IMR-90 (cell line): ENCODE measurements around the gene RPL23. TPM values are rescaled to one million over a fixed set of nuclear protein-coding genes. Genes with fewer than 3 reads are reported as not detected.

ENCODE experiments used
- ATAC-seq: fragments of 200-7000 bp; cut with Tn5 transposase; 2 replicates; pipeline ENCODE4 v1.9.1; 2020; ENCODE audit warnings: low read depth, mild to moderate bottlenecking, moderate library complexity
- BruUV-seq: library from RNA; stranded (reverse); fragments of 400-500 nt; replicated peaks from 2 replicates; lab custom pipeline; 2021; lab: Mats Ljungman, UMichigan
- CTCF ChIA-PET: fragments of 300-600 bp; formaldehyde crosslinking; extraction: SDS; loops from one replicate; lab custom pipeline; 2021; ENCODE audit warnings: antibody characterized with exemption; lab: Yijun Ruan, JAX
- POLR2A ChIA-PET: fragments of 300-600 bp; sonication (Branson Sonifier 250); formaldehyde crosslinking; loops from one replicate; lab custom pipeline; 2022; ENCODE audit warnings: antibody characterized with exemption; ENCODE audit not compliant: unreplicated experiment; lab: Charles Lee
- DNase-seq: peaks from one replicate; pipeline ENCODE4 v3.0.0; 2013
- H2AFZ ChIP-seq: replicated peaks from 2 replicates; pipeline ENCODE3; 2013; ENCODE audit warnings: low read length, mild to moderate bottlenecking; ENCODE audit not compliant: poor library complexity
- H2AK5ac ChIP-seq: 2 replicates; pipeline ENCODE4 v1.6.1; 2013; ENCODE audit warnings: low read depth, low read length, inconsistent platforms
- H2AK9ac ChIP-seq: replicated peaks from 2 replicates; pipeline ENCODE3; 2013; ENCODE audit warnings: mild to moderate bottlenecking, low read depth, low read length, moderate library complexity; ENCODE audit not compliant: poor library complexity
- H2BK120ac ChIP-seq: 2 replicates; pipeline ENCODE4 v1.6.1; 2013; ENCODE audit warnings: low read depth, low read length, inconsistent platforms
- H2BK15ac ChIP-seq: 3 replicates; pipeline ENCODE4 v1.6.1; 2013; ENCODE audit warnings: low read depth, low read length, inconsistent platforms
- H2BK20ac ChIP-seq: 2 replicates; pipeline ENCODE4 v1.6.1; 2013; ENCODE audit warnings: low read depth, mild to moderate bottlenecking, inconsistent platforms, low read length, moderate library complexity
- H2BK5ac ChIP-seq: 2 replicates; pipeline ENCODE4 v1.6.1; 2013; ENCODE audit warnings: mild to moderate bottlenecking, low read depth, low read length, inconsistent platforms; ENCODE audit not compliant: poor library complexity, severe bottlenecking
- H3K14ac ChIP-seq: replicated peaks from 2 replicates; pipeline ENCODE4 v1.6.1; 2013; ENCODE audit warnings: low read depth, low read length, inconsistent platforms
- H3K18ac ChIP-seq: 2 replicates; pipeline ENCODE4 v1.6.1; 2013; ENCODE audit warnings: low read depth, low read length, control low read depth
- H3K23ac ChIP-seq: 2 replicates; pipeline ENCODE4 v1.6.1; 2013; ENCODE audit warnings: low read depth, low read length, inconsistent platforms
- H3K27ac ChIP-seq: 2 replicates; pipeline ENCODE4 v1.5.1; 2013; ENCODE audit warnings: mild to moderate bottlenecking, control low read depth, low read length; ENCODE audit not compliant: insufficient read depth
- H3K27me3 ChIP-seq: 2 replicates; pipeline ENCODE4 v1.6.1; 2013; ENCODE audit warnings: low read length; ENCODE audit not compliant: control insufficient read depth, insufficient read depth
- H3K36me3 ChIP-seq: 2 replicates; pipeline ENCODE4 v1.6.1; 2013; ENCODE audit warnings: low read length, mixed read lengths; ENCODE audit not compliant: control insufficient read depth, insufficient read depth
- H3K4ac ChIP-seq: 2 replicates; pipeline ENCODE4 v1.6.1; 2013; ENCODE audit warnings: low read depth, low read length, inconsistent platforms
- H3K4me1 ChIP-seq: 2 replicates; pipeline ENCODE4 v1.6.1; 2013; ENCODE audit warnings: low read length, mixed read lengths; ENCODE audit not compliant: control insufficient read depth, insufficient read depth
- H3K4me2 ChIP-seq: 2 replicates; pipeline ENCODE4 v1.6.1; 2013; ENCODE audit warnings: low read depth, mild to moderate bottlenecking, control low read depth, low read length, moderate library complexity
- H3K4me3 ChIP-seq: 2 replicates; pipeline ENCODE4 v1.5.1; 2013; ENCODE audit warnings: low read depth, mild to moderate bottlenecking, control low read depth, low read length, moderate library complexity; ENCODE audit not compliant: insufficient read depth
- H3K56ac ChIP-seq: 2 replicates; pipeline ENCODE4 v1.6.1; 2013; ENCODE audit warnings: low read length, inconsistent platforms; ENCODE audit not compliant: insufficient read depth; ENCODE audit errors: extremely low read depth
- H3K79me1 ChIP-seq, 2 experiments: 2 replicates each; pipeline ENCODE4 v1.6.1; 2013; ENCODE audit warnings: low read length in 2 of 2, inconsistent platforms in 1 of 2, low read depth in 1 of 2
- H3K9ac ChIP-seq: 2 replicates; pipeline ENCODE4 v1.6.1; 2013; ENCODE audit warnings: low read depth, low read length, control low read depth
- H3K9me1 ChIP-seq: 2 replicates; pipeline ENCODE4 v1.6.1; 2013; ENCODE audit warnings: low read length, inconsistent platforms; ENCODE audit not compliant: insufficient read depth
- H3K9me3 ChIP-seq: 2 replicates; pipeline ENCODE4 v1.6.1; 2013; ENCODE audit warnings: low read length; ENCODE audit not compliant: control insufficient read depth, insufficient read depth
- H4K20me1 ChIP-seq: 2 replicates; pipeline ENCODE4 v1.6.1; 2013; ENCODE audit warnings: low read length, inconsistent platforms; ENCODE audit not compliant: insufficient read depth
- H4K5ac ChIP-seq: 2 replicates; pipeline ENCODE4 v1.6.1; 2013; ENCODE audit warnings: mild to moderate bottlenecking, low read depth, low read length, control low read depth
- H4K8ac ChIP-seq, 2 experiments: 2 replicates each; pipeline ENCODE4 v1.6.1; 2013; ENCODE audit warnings: low read depth in 2 of 2, low read length in 2 of 2, control low read depth in 1 of 2, inconsistent platforms in 1 of 2
- H4K91ac ChIP-seq: 2 replicates; pipeline ENCODE4 v1.6.1; 2013; ENCODE audit warnings: low read depth, low read length, inconsistent platforms; ENCODE audit not compliant: insufficient read depth
- CEBPB ChIP-seq: IDR thresholded peaks from 2 replicates; pipeline ENCODE4 v1.6.1; 2012; ENCODE audit warnings: low read depth, low read length, improper control_type of control experiment
- CHD1 ChIP-seq: IDR thresholded peaks from 2 replicates; pipeline ENCODE4 v1.6.1; 2012; ENCODE audit warnings: low read depth, low read length, improper control_type of control experiment
- FOS ChIP-seq: fragments of 150-350 bp; IDR thresholded peaks from 2 replicates; pipeline ENCODE4 v1.6.1; 2016; ENCODE audit warnings: low read depth, low read length
- MAFK ChIP-seq: IDR thresholded peaks from 2 replicates; pipeline ENCODE4 v1.6.1; 2012; ENCODE audit warnings: low read depth, low read length, improper control_type of control experiment
- MAZ ChIP-seq: IDR thresholded peaks from 2 replicates; pipeline ENCODE4 v1.6.1; 2012; ENCODE audit warnings: low read depth, mild to moderate bottlenecking, low read length, improper control_type of control experiment, moderate library complexity, borderline replicate concordance
- MXI1 ChIP-seq: IDR thresholded peaks from 2 replicates; pipeline ENCODE4 v1.6.1; 2012; ENCODE audit warnings: low read depth, mild to moderate bottlenecking, low read length, moderate library complexity, borderline replicate concordance
- NFE2L2 ChIP-seq: fragments of 150-350 bp; IDR thresholded peaks from 2 replicates; pipeline ENCODE4 v1.6.1; 2016; ENCODE audit warnings: low read depth, mild to moderate bottlenecking, low read length
- POLR2A ChIP-seq: IDR thresholded peaks from 2 replicates; pipeline ENCODE4 v1.6.1; 2012; ENCODE audit warnings: mild to moderate bottlenecking, low read depth, low read length
- RAD21 ChIP-seq: IDR thresholded peaks from 2 replicates; pipeline ENCODE4 v1.6.1; 2012; ENCODE audit warnings: low read length, improper control_type of control experiment
- RCOR1 ChIP-seq: IDR thresholded peaks from 2 replicates; pipeline ENCODE4 v1.6.1; 2012; ENCODE audit warnings: mild to moderate bottlenecking, low read length, improper control_type of control experiment; ENCODE audit not compliant: insufficient replicate concordance
- RFX5 ChIP-seq: IDR thresholded peaks from 2 replicates; pipeline ENCODE4 v1.8.0; 2012; ENCODE audit warnings: low read depth, mild to moderate bottlenecking, low read length, moderate library complexity
- SMC3 ChIP-seq: fragments of 150-350 bp; IDR thresholded peaks from 2 replicates; pipeline ENCODE4 v1.6.1; 2016; ENCODE audit warnings: low read depth, mild to moderate bottlenecking, antibody characterized with exemption, low read length, moderate library complexity
- WGBS, 2 experiments: methylation state at CpG; one replicate each; pipeline versions ENCODE4 v1.1.5 to v1.1.7; 2013; ENCODE audit warnings: missing lambda C conversion rate in 2 of 2; ENCODE audit not compliant: insufficient read length in 1 of 2; ENCODE audit errors: extremely low coverage in 2 of 2; 5-methylcytosine and 5-hydroxymethylcytosine counted together
- dilution Hi-C: fragments of 300-500 bp; cut with HindIII; formaldehyde crosslinking; loops from one replicate; pipeline ENCODE4 v1.14.3; 2018; ENCODE audit warnings: low sequenced_read_pairs; ENCODE audit not compliant: unreplicated experiment
- in situ Hi-C: fragments of 300-500 bp; cut with MboI; formaldehyde crosslinking; loops from 3 replicates; pipeline ENCODE4 v1.14.3; 2019; ENCODE audit warnings: low sequenced_read_pairs, inconsistent platforms, mixed read lengths
- intact Hi-C: fragments of 100-400 bp; cut with micrococcal nuclease; formaldehyde crosslinking; loops from 2 replicates; pipeline ENCODE4 v1.10.0; 2022
- polyA plus RNA-seq, 3 experiments: library from polyadenylated mRNA; depleted of rRNA; stranded (reverse); fragments of >200 nt; gene quantifications; 2 replicates each; pipeline ENCODE4 v1.2.3, GENCODE V29; 2012; ENCODE audit warnings: low replicate concordance in 1 of 3
- total RNA-seq: library from RNA; depleted of rRNA; stranded (reverse); fragments of >200 nt; gene quantifications from 2 replicates; pipeline ENCODE4 v1.2.3, GENCODE V29; 2012
- TF ChIP-seq, protein P1 (sequence below): conservative IDR thresholded peaks from 2 replicates; pipeline ENCODE4 v1.5.1; 2012; ENCODE audit warnings: mild to moderate bottlenecking, low read depth, low read length, improper control_type of control experiment
- TF ChIP-seq, protein P2 (sequence below): fragments of 150-350 bp; IDR thresholded peaks from 2 replicates; pipeline ENCODE4 v1.6.1; 2016; ENCODE audit warnings: low read depth, mild to moderate bottlenecking, low read length, moderate library complexity, borderline replicate concordance
- TF ChIP-seq, protein P3 (sequence below): fragments of 150-350 bp; IDR thresholded peaks from 2 replicates; pipeline ENCODE4 v1.6.1; 2017; ENCODE audit warnings: mild to moderate bottlenecking, antibody characterized with exemption, low read length, low read depth

The RPL23 gene
- total and polyA plus RNA-seq, 2 of the 4 experiments (the other 2 are of a cell fraction), result 1,170 to 2,308 TPM

DNA sequence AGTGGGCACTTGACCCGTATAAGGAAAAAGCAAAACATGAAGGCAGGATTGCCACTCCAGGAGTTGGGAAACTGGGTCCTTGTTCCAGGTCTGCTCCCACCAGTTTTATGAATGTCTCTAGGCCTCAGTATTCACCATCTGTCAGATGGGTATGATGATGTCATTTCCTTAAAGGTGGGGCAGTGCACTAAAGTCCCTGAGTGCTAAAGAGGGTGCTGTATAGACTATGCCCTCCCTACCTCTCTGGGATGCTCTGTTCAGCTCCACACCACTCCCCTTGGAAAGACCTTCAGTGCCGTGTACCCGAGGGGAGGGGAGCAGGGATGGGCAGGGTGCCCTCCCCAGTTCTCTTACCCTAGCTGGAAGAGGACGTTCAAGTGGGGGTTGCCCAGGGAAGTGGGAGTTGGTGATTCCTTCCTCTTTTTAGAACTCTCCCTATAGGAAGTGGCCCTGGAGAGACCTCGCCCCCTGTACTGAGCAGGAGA lies 18.5 kb upstream of the RPL23 start:
- Histone ChIP-seq H3K27ac (peak overlapping the region; percentile 88), H4K5ac (no peak overlapping the region), H3K18ac (peak overlapping the region; percentile 6; the same call in 1 of the 2 replicates), H2AK5ac (peak overlapping the region; percentile 87), H4K20me1 (peaks cover 65% of the 10 kb centered on the region), H3K23ac (peak overlapping the region; percentile 77), H3K56ac (peak overlapping the region; percentile 25; the same call in 1 of the 2 replicates), H3K27me3 (no peaks in the 10 kb centered on the region), H3K9me1 (peaks cover 36% of the 10 kb centered on the region), H2BK5ac (peak overlapping the region; percentile 87), H3K14ac (peak overlapping the region; percentile 59), H4K91ac (peak overlapping the region; percentile 59; the same call in 1 of the 2 replicates), H3K36me3 (peaks cover 28% of the 10 kb centered on the region), H2AK9ac (peak overlapping the region; percentile 99), H3K4ac (peak overlapping the region; percentile 96; the same call in 1 of the 2 replicates), H3K79me1 (peaks cover 0 to 54% of the 10 kb centered on the region in 2 experiments; a peak in 2 of 4 replicates), H2AFZ (no peak overlapping the region), H4K8ac (peak overlapping the region in 1 of 2 experiments; percentile 9; a peak in 1 of 4 replicates), H3K9me3 (no peaks in the 10 kb centered on the region), H2BK120ac (no peak overlapping the region), H2BK15ac (no peak overlapping the region), H2BK20ac (no peak overlapping the region), H3K4me3 (peak overlapping the region; percentile 90), H3K4me1 (peaks cover 44% of the 10 kb centered on the region), H3K4me2 (peak overlapping the region; percentile 92), H3K9ac (peak overlapping the region; percentile 93)
- in situ Hi-C loops, result no loop called here
- dilution Hi-C loops, result no loop called here
- no peak for DNase-seq
- intact Hi-C loops, result loop anchor here (5.0 kb wide), 1 partner anchor 120 kb away; the partner anchor contains the start of gene PSMB3
- BruUV-seq, result no TSS peak
- no CpG with 5 or more reads among the region's 5 CpGs for WGBS, 2 experiments
- ATAC-seq, result no peak
- POLR2A ChIA-PET, result interaction anchor here (0.5 kb wide), 1 partner anchor 108 kb away, joined by 7 read pairs; no protein-coding TSS in a partner anchor
- CTCF ChIA-PET, result interaction anchor here (1.2 kb wide), 1 partner anchor 111 kb away, joined by 3 read pairs; no protein-coding TSS in a partner anchor
- TF ChIP-seq POLR2A (no peak), SMC3 (no peak), NFE2L2 (no peak), MXI1 (no peak), MAFK (no peak), CHD1 (no peak), RCOR1 (no peak), FOS (no peak), CEBPB (no peak), RFX5 (no peak), MAZ (no peak), RAD21 (no peak)
- TF ChIP-seq, protein P1, sequence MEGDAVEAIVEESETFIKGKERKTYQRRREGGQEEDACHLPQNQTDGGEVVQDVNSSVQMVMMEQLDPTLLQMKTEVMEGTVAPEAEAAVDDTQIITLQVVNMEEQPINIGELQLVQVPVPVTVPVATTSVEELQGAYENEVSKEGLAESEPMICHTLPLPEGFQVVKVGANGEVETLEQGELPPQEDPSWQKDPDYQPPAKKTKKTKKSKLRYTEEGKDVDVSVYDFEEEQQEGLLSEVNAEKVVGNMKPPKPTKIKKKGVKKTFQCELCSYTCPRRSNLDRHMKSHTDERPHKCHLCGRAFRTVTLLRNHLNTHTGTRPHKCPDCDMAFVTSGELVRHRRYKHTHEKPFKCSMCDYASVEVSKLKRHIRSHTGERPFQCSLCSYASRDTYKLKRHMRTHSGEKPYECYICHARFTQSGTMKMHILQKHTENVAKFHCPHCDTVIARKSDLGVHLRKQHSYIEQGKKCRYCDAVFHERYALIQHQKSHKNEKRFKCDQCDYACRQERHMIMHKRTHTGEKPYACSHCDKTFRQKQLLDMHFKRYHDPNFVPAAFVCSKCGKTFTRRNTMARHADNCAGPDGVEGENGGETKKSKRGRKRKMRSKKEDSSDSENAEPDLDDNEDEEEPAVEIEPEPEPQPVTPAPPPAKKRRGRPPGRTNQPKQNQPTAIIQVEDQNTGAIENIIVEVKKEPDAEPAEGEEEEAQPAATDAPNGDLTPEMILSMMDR, result no peak
- TF ChIP-seq, protein P2, sequence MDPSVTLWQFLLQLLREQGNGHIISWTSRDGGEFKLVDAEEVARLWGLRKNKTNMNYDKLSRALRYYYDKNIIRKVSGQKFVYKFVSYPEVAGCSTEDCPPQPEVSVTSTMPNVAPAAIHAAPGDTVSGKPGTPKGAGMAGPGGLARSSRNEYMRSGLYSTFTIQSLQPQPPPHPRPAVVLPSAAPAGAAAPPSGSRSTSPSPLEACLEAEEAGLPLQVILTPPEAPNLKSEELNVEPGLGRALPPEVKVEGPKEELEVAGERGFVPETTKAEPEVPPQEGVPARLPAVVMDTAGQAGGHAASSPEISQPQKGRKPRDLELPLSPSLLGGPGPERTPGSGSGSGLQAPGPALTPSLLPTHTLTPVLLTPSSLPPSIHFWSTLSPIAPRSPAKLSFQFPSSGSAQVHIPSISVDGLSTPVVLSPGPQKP, result no peak
- TF ChIP-seq, protein P3, sequence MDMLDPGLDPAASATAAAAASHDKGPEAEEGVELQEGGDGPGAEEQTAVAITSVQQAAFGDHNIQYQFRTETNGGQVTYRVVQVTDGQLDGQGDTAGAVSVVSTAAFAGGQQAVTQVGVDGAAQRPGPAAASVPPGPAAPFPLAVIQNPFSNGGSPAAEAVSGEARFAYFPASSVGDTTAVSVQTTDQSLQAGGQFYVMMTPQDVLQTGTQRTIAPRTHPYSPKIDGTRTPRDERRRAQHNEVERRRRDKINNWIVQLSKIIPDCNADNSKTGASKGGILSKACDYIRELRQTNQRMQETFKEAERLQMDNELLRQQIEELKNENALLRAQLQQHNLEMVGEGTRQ, result no peak
